NCI-H524 (cell line): ENCODE data around the gene LCN2.

ENCODE experiments used
- DNase-seq, 2 experiments: peaks; one replicate each; lab custom pipeline; 2025; lab: John Stamatoyannopoulos, UW

The LCN2 gene

DNA sequence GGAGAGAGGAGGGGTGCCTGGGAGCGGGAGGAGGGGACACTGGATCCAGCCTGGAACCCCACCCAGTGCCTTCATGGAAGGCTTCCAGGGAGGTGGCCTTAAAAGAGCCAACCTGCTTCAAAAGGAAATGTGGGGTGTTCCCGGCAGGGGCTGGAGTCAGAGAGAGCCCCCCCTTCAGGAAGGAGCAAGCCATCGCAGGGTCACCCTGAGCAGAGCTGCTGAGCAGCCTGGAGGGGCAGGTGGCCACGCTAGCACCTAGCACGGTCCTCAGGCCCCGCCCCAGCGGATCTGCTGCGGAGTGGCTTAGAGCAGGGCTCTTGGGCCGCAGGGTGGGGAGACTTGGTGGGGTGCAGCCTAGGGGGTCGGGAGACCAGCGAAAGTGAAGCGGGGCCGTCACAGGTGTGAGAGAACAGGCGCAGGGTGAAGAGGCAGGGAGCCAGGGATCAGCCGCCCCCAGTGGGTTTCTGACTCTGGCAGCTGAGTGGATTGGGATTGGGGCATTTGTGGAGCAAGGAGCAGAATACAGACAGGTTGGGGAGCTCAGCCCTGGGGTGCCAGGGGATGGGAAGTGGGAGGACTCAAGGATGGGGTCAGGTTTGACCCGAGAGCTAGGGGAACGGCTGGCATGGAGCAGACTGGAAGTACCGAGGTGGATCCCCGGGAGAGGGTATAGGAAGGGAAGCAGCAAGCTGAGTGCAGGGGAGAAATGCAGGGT lies 1.5 kb downstream of the LCN2 start:
- DNase-seq, result peak in 1 of 2 experiments; percentile 69

GRCh38 chr9:128151309-128152132 lies 2.3 kb downstream of the LCN2 start:
- DNase-seq, result no peak

DNA sequence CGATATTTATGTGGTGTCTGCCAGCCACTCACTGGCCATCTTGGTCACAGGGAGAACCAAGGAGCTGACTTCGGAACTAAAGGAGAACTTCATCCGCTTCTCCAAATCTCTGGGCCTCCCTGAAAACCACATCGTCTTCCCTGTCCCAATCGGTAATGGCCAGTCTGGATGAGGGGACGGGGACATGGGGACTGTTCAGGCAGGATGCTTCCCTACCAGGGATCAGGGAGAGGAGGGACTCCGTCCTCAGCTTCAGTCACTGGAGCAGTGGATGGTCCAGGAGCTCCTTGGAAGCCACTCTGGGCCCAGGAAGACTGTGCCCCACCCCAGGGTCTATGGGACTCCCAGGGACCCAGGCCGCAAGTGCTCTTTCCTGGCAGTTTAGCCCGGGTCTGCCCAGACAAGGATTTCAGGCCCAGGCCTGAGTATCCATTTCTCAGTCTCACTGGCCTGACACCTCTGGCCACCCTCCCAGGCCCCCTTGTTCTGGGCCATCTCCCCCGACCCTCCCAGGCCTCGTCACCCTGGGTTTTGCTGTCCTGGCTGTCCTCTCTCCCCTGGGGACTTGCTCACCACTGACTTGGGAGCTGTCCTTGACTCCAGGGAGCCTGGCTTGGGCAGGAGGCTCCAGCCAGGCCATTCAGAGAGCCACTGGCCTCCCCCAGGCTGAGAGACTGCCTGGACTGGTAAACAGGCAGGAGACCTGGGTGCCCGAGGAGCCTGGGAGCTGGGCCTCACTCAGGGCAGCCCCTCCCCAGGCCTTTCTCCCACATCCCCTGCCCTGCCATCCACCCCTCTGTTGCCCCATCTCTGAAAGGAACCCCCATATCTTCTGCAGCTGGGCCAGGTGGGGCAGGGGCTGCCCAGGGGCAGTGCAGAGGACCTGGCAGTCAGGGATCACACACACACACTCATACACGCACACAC lies 3.1 kb downstream of the LCN2 start:
- no peak for DNase-seq

DNA sequence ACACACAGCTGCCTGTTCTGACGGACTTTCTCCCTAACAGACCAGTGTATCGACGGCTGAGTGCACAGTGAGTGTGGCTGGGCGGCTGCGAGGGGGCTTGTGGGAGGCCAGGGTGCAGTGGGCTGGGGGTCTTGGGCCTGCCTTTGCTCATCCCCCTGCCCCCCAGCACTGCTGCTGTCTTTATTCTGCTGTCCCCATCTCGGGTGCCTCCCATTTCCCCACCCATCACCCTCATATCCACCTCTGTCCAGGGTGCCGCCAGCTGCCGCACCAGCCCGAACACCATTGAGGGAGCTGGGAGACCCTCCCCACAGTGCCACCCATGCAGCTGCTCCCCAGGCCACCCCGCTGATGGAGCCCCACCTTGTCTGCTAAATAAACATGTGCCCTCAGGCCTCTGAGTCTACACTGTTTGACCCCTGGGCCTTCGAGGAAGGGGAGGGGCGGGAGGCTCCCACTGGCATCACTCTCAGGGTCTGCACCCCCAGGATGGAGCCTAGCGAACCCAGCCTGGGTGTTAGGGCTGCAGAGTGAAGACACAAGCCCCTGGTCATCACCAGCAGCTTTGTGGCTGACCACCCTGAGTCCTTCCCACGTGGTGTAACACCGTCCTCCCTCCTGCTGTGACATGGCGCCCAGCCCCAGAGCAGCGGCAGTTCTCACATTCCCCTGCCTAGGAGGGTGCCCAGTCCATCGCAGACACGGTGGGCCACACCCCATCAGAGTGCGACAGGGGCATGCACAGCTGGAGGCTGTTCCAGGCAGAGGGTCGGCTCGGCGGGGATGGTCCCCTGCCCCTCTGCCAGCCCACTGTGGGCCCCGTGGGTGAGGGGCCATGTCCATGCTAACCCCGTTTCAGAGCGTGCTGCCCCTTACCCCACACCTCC lies 4.0 kb downstream of the LCN2 start:
- DNase-seq, result no peak

GRCh38 chr9:128153947-128154695 lies 4.9 kb downstream of the LCN2 start:
- DNase-seq, result no peak

GRCh38 chr9:128155736-128156500 lies 6.7 kb downstream of the LCN2 start:
- DNase-seq, result no peak

GRCh38 chr9:128159522-128159783 lies 10.2 kb downstream of the LCN2 start:
- DNase-seq, result no peak

- peak; percentile 94 to 96 for DNase-seq
Measured at GRCh38 chr9:128159784-128160602, 10.7 kb downstream of the LCN2 start, which contains the start of gene BBLN. Gene BBLN, plus strand, starts transcription at chr9:128160265. Its CDS starts 143 bp downstream, at chr9:128160408.

- peak; percentile 21 to 54 for DNase-seq
Measured at GRCh38 chr9:128160603-128160987, 11.3 kb downstream of the LCN2 start.

DNA sequence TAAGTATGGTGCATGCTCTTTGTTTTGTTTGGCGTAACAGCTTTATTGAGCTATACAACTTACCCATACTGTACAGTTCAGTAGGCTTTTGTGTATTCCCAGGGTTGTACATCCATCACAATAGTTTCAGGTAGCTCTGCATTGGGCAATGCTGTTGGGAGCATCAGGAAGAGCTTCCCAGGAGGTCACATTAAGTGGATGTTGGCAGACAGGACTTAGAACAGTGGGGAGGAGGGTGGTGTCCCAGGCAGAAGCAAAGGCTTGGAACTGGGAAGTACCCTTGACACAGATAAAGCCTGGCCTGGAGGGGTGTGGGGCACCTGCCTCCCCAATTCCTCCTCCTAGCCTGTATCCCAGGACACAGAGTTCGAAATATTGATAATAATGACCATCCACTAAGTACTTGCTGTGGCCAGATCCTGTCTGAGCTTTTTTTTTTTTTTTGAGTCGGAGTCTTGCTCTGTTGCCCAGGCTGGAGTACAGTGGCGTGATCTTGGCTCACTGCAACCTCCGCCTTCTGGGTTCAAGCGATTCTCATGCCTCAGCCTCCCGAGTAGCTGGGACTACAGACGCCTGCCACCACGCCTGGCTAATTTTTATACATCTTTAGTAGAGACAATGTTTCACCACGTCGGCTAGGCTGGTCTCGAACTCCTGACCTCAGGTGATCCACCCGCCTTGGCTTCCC lies 12.1 kb downstream of the LCN2 start:
- no peak for DNase-seq

- no peak for DNase-seq
Measured at GRCh38 chr9:128162215-128163026, 13.2 kb downstream of the LCN2 start.

- DNase-seq, result no peak
Measured at GRCh38 chr9:128163027-128163515, 13.8 kb downstream of the LCN2 start.

GRCh38 chr9:128163523-128164306 lies 14.5 kb downstream of the LCN2 start:
- DNase-seq, result no peak

DNA sequence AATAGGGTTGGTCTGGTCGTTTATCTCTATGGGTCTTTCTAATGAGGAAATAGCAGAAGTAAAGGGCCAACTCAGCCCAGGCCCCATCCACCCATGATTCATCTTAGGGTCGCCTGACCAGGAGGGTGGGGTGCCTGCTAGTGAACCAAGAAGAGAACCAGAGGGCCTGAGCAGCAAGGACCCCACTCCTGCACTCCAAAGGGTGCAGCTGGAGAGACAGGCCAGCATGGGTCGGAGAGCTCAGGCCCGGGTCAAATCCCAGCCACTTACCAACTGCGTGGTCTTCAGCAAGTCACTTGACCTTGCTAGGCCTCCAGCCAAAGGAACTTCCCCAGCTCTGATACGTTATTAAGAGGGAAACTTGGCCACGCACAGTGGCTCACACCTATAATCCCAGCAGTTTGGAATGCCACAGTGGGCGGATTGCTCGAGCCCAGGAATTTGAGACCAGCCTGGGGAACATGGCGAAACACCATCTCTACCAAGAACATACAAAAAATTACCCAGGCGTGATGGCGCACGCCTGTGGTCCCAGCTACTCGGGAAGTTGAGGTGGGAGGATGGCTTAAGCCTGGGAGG lies 15.1 kb downstream of the LCN2 start:
- no peak for DNase-seq

DNA sequence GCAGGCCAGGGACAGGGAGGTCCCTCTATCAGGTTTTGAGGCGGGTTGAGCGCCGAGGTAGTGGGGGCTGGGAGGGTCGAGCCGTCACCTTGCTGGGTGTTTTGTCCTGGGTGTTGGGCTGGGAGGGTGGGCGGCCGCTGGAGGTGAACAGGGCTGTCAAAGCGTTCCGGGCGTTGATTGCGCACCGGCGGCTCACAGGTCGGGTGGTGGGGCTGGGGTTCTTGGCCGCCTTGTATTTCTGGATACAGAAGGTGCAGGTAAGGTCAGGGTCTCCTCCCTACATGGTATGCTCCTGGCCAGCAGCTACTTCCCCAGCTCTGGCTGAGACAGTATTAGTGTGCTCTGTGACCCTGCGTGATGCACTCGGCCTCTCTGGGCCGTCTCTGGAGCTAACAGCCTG lies 16.9 kb downstream of the LCN2 start:
- no peak for DNase-seq

GRCh38 chr9:128167209-128167608 lies 18.0 kb downstream of the LCN2 start:
- DNase-seq, result no peak
